AG09309 (cell line): ENCODE results near the gene NDUFB5.

Experiments used
- DNase-seq: peaks from one replicate; pipeline ENCODE4 v3.0.0-alpha.2; 2010; ENCODE audit warnings: low read depth
- H3K4me3 ChIP-seq: 2 replicates; pipeline ENCODE4 v1.5.1; 2011; ENCODE audit warnings: mild to moderate bottlenecking, low read depth, low read length, moderate library complexity; ENCODE audit not compliant: control insufficient read depth
- TF ChIP-seq, protein P1 (sequence below): IDR thresholded peaks from 2 replicates; pipeline ENCODE4 v1.5.1; 2011; ENCODE audit warnings: mild to moderate bottlenecking, low read depth, low read length, inconsistent platforms; ENCODE audit not compliant: insufficient read depth, control insufficient read depth; ENCODE audit errors: missing control alignments

Gene NDUFB5

GRCh38 chr3:179580992-179581391, 23.6 kb upstream of the NDUFB5 start:
- no peak for DNase-seq
- TF ChIP-seq, protein P1, sequence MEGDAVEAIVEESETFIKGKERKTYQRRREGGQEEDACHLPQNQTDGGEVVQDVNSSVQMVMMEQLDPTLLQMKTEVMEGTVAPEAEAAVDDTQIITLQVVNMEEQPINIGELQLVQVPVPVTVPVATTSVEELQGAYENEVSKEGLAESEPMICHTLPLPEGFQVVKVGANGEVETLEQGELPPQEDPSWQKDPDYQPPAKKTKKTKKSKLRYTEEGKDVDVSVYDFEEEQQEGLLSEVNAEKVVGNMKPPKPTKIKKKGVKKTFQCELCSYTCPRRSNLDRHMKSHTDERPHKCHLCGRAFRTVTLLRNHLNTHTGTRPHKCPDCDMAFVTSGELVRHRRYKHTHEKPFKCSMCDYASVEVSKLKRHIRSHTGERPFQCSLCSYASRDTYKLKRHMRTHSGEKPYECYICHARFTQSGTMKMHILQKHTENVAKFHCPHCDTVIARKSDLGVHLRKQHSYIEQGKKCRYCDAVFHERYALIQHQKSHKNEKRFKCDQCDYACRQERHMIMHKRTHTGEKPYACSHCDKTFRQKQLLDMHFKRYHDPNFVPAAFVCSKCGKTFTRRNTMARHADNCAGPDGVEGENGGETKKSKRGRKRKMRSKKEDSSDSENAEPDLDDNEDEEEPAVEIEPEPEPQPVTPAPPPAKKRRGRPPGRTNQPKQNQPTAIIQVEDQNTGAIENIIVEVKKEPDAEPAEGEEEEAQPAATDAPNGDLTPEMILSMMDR = no peak
- H3K4me3 ChIP-seq = no peak overlapping the region

GRCh38 chr3:179589143-179589542, 15.5 kb upstream of the NDUFB5 start:
- TF ChIP-seq, protein P1 = no peak
- no peak for DNase-seq
- H3K4me3 ChIP-seq = no peak overlapping the region

DNA sequence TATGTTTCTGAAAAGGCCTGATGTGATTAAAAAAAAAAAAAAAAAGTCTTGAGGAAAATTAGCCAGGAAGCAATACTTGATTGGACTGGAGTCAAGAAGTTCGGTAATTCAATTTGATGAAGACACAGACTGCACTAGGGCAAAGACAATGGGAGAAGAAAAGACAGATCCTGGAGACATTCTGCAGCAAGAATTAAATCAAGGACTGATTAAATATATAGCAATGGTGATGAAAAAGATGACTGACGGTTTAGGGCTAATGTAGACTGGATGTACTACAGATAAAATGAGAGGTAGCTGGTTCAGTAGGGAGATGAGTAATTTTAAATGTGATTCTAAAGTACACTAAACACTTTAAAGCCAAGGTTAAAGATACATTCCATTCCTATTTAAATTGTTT, 13.9 kb upstream of the NDUFB5 start:
- DNase-seq = no peak
- no peak overlapping the region for H3K4me3 ChIP-seq
- TF ChIP-seq, protein P1 = no peak

DNA sequence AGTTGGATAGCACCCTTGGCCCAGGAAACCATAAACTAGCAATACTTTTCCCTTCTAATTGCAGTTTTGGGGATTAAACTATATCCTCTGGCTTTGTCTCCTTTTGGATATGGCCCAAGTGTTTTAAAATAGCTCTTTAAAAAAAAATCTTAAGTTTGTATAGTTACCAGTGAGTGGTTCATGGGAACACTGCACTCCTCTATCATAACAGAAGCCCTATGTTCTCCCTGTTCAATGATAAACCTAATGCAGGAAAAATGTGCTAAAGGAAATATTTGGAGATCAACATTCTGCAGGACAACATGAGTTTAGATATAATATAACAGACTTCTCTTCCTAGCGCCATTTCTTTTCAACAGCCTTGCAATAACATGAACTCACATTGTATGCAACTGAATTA, 13.3 kb upstream of the NDUFB5 start:
- TF ChIP-seq, protein P1 = no peak
- H3K4me3 ChIP-seq = no peak overlapping the region
- DNase-seq = no peak

GRCh38 chr3:179599531-179599930, 5.1 kb upstream of the NDUFB5 start:
- TF ChIP-seq, protein P1 = no peak
- no peak for DNase-seq
- H3K4me3 ChIP-seq = no peak overlapping the region

- DNase-seq = no peak
- no peak overlapping the region; the same call in 1 of the 2 replicates for H3K4me3 ChIP-seq
- TF ChIP-seq, protein P1 = no peak
Observed at GRCh38 chr3:179603321-179603720, 1.3 kb upstream of the NDUFB5 start.

DNA sequence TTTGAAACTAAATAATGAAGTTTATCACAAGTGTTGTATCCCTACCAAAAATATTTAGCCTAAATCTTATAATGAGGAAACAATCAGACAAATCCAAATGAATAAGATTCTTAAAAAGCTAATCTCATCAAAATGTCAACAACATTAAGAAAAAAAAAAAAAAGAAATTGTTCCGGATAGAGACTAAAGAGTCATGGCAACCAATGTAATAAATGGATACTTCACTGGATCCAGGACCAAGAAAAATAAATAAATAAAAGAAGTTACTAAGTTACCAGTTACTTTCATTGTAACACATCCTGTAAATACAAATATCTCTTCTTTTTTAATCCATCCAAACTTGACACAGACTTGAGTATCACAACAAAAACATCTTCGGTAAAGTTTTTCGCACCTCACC, 763 bp upstream of the NDUFB5 start:
- H3K4me3 ChIP-seq = peak overlapping the region; percentile 92
- no peak for DNase-seq
- TF ChIP-seq, protein P1 = no peak
